ENCODE measurements around the gene MMP24. TPM values are rescaled to one million over a fixed set of nuclear protein-coding genes. Genes with fewer than 3 reads are reported as not detected.

Gene MMP24
- total RNA-seq, 1 experiment from 2014 or later = 23.0 TPM

DNA sequence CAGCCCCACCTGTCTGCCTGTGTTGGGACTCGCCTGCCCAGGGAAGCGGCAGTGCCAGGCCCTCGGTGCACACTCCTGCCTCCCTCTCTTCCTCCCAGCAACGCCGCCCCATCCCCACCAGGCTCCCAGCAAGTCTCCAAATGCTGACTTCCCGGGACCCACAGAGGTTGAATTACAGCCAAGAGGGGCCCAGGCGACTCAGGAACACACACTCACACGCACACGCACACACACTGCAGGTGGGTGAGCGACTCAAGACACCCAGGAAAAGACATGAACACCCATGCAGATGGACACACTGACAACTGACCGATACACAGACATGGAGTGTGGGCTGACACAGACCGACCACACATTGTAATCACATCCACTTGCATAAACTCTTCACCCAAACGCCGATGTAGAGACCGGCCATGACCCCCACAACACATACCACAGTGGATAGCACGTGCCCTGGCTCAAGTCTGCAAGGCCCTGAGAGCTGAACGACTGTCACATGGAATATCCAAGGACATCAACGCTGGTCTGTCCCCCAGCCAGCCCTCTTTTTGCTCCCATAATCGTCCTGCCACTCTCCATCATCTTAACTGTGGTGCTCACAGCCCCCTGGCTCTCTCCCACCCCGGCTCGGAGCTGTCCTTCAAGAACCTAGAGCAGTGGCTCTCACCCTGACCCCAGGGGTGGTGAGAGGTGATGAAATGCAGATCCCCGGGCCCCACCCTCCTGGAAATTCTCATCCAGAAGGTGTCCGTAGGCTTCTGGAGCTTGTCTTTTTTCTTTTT is 66.2 kb downstream of the MMP24 start:
- Histone ChIP-seq H3K9me3 (ENCODE audit: control insufficient read depth, low read depth, low read length) (no peaks in the 10 kb centered on the region), H3K79me1 (ENCODE audit: insufficient read depth, low read depth, low read length, poor library complexity, severe bottlenecking) (no peaks in the 10 kb centered on the region), H2AK5ac (ENCODE audit: insufficient read length, low read length) (no peak overlapping the region), H3K79me2 (ENCODE audit: insufficient read depth, low read length) (no peaks in the 10 kb centered on the region), H4K91ac (ENCODE audit: insufficient read length, low read depth, low read length) (no peak overlapping the region), H3K4ac (ENCODE audit: low read depth, low read length) (no peak overlapping the region), H3K23me2 (ENCODE audit: insufficient read length, low read depth, low read length, poor library complexity, severe bottlenecking) (no peaks in the 10 kb centered on the region), H3K27ac (ENCODE audit: insufficient read length, low read depth, low read length) (no peak overlapping the region), H2BK120ac (ENCODE audit: low read depth, low read length, poor library complexity, severe bottlenecking) (no peak overlapping the region), H3K9ac (ENCODE audit: extremely low read depth, insufficient read length, low read length) (no peak overlapping the region), H3K4me2 (ENCODE audit: insufficient read depth, insufficient read length, low read length) (no peak overlapping the region), H2BK20ac (ENCODE audit: low read depth, low read length, poor library complexity, severe bottlenecking) (no peak overlapping the region), H2BK12ac (ENCODE audit: insufficient read length, low read depth, low read length) (no peak overlapping the region), H3K18ac (ENCODE audit: insufficient read length, low read depth, low read length) (no peak overlapping the region), H4K5ac (ENCODE audit: insufficient read length, low read depth, low read length) (no peak overlapping the region), H3K4me1 (ENCODE audit: insufficient read depth, low read length) (no peaks in the 10 kb centered on the region; the same call in 1 of the 2 replicates), H3K23ac (ENCODE audit: insufficient read length, low read depth, low read length) (no peak overlapping the region), H3K14ac (ENCODE audit: insufficient read depth, low read length) (no peak overlapping the region), H3T11ph (ENCODE audit: low read length) (no peak overlapping the region), H3K27me3 (ENCODE audit: insufficient read depth, low read length) (no peaks in the 10 kb centered on the region), H4K20me1 (ENCODE audit: control insufficient read depth, insufficient read depth, insufficient read length) (no peaks in the 10 kb centered on the region), H2BK15ac (ENCODE audit: low read depth, low read length) (no peak overlapping the region), H2BK5ac (ENCODE audit: insufficient read length, low read length) (no peak overlapping the region), H2AFZ (ENCODE audit: low read length) (no peak overlapping the region), H4K8ac (replicated peaks; ENCODE audit: insufficient read length, low read depth, low read length) (no peak overlapping the region), H3K56ac (ENCODE audit: insufficient read length, low read depth, low read length) (no peak overlapping the region)
- Mint-ChIP-seq H3K36me3 (ENCODE audit: insufficient read depth in 1 of 3, low read depth in 3 of 3) (no peaks in the 10 kb centered on the region; a peak in 1 of 7 replicates), H3K4me3 (no peak overlapping the region), H3K4me1 (peaks cover 0 to 4% of the 10 kb centered on the region in 2 experiments; a peak in 1 of 4 replicates), H3K27me3 (ENCODE audit: low read depth) (peaks cover 10% of the 10 kb centered on the region), H3K27ac (no peak overlapping the region), H3K9me3 (no peaks in the 10 kb centered on the region)
- DNase-seq = no peak
- TF ChIP-seq, protein P1, sequence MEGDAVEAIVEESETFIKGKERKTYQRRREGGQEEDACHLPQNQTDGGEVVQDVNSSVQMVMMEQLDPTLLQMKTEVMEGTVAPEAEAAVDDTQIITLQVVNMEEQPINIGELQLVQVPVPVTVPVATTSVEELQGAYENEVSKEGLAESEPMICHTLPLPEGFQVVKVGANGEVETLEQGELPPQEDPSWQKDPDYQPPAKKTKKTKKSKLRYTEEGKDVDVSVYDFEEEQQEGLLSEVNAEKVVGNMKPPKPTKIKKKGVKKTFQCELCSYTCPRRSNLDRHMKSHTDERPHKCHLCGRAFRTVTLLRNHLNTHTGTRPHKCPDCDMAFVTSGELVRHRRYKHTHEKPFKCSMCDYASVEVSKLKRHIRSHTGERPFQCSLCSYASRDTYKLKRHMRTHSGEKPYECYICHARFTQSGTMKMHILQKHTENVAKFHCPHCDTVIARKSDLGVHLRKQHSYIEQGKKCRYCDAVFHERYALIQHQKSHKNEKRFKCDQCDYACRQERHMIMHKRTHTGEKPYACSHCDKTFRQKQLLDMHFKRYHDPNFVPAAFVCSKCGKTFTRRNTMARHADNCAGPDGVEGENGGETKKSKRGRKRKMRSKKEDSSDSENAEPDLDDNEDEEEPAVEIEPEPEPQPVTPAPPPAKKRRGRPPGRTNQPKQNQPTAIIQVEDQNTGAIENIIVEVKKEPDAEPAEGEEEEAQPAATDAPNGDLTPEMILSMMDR (conservative IDR thresholded peaks at IDR 0.05) = no peak
- WGBS (ENCODE audit: extremely low coverage, insufficient read length, low lambda C conversion rate) = no CpG with 5 or more reads among the region's 23 CpGs
